ENCODE data around the gene REPS1.

Gene REPS1

GRCh38 chr6:139011980-139012379 lies 23.9 kb upstream of the REPS1 start:
- TF ChIP-seq CTCF (IDR thresholded peaks at IDR 0.05): no peak

DNA sequence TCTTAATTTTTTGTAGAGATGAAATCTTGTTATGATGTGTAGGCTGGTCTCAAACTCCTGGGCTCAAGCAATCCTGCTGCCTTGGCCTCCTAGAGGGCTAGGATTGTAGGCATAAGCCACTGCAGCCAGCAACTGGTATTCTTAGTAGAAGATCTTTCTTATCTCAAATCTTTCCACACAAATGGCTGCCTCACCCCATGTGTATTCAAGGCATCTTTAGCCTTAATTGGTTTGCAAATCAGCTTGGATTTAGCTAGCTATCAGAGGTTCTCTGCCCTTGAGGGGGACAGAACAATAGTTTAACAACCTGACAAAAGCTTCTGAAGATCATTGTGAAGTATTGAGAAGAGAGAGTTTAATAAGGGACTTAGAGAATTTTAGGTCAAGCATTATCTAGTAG lies 22.6 kb upstream of the REPS1 start:
- TF ChIP-seq CTCF (IDR thresholded peaks at IDR 0.05): no peak

- TF ChIP-seq CTCF (IDR thresholded peaks at IDR 0.05): no peak
These were observed 20.1 kb upstream of the REPS1 start for GRCh38 chr6:139008117-139008516.

GRCh38 chr6:139007428-139007827 lies 19.4 kb upstream of the REPS1 start:
- no peak for TF ChIP-seq CTCF (IDR thresholded peaks at IDR 0.05)

DNA sequence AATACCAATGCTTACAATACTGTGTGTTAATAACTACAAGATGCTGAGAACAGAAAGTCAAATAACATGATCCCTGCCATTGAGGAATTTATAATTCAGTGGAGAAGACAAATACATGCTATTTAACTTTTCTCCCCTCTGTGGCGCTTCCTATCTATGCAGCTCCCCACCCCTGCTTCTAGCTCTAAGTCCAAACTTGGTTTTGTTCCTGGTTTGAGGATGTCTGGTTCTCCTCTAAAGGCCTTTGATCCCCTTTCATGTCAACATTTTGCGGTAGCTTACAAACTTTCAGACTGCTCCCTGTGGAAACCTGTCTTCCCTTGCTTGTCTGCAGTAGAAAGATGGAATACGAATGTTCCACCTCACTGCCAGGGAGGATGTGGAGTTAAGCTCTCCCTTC lies 18.4 kb upstream of the REPS1 start:
- TF ChIP-seq CTCF (IDR thresholded peaks at IDR 0.05): no peak

DNA sequence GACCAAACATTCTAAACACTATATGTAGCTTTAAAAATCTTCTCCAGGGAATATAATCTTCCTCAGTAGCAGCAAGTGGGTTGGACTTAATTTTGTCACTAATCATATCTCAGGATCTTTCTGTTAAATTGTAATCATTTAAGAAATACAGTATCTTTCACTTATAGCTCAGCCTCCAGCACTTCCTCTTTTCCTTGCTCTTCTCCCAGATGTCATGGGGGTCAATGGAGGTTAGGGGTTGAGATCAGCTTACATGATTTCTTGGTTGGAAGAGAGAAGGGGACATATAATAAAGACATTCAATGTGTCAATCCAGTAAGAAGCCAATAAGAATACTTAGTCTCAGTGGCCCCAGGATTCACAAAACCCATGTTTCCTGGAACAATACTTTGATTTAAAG lies 15.7 kb upstream of the REPS1 start:
- no peak for TF ChIP-seq CTCF (IDR thresholded peaks at IDR 0.05)

- TF ChIP-seq CTCF (IDR thresholded peaks at IDR 0.05): no peak
These were observed 12.1 kb upstream of the REPS1 start for GRCh38 chr6:138999949-139000725.

- TF ChIP-seq CTCF (IDR thresholded peaks at IDR 0.05): no peak
These were observed 9.1 kb upstream of the REPS1 start for GRCh38 chr6:138997136-138997535.
